Mammary epithelial cell (primary cell): ENCODE results near the gene SCIN.

ENCODE experiments used
- CTCF ChIP-seq, 2 donors: IDR thresholded peaks in 1 of 2; conservative IDR thresholded peaks in 1 of 2; 2 replicates each; pipeline ENCODE4 v1.5.1; 2011 to 2012; ENCODE audit warnings: inconsistent platforms in 2 of 2, low read length in 2 of 2, mild to moderate bottlenecking in 2 of 2, control low read depth in 1 of 2, low read depth in 1 of 2; ENCODE audit not compliant: insufficient read depth in 1 of 2; ENCODE audit errors: extremely low read depth in 1 of 2
- EZH2 ChIP-seq: IDR thresholded peaks from 2 replicates; pipeline ENCODE4 v1.6.1; 2012; ENCODE audit warnings: low read length, inconsistent platforms, borderline replicate concordance

- no peak for TF ChIP-seq EZH2
- TF ChIP-seq CTCF (conservative IDR thresholded peaks at IDR 0.05 in 1 of 2, IDR thresholded peaks at IDR 0.05 in 1 of 2; ENCODE audit: extremely low read depth in 1 of 2, insufficient read depth in 1 of 2, low read depth in 1 of 2, low read length in 2 of 2), result no peak
Measured at GRCh38 chr7:12650080-12650479, 79.6 kb downstream of the SCIN start.
